ENCODE measurements around the gene TTC33.
A peak's percentile ranks its signal among the peaks of the same experiment; 100 is the strongest.

Gene TTC33

GRCh38 chr5:40681363-40682153 is 74.2 kb downstream of the TTC33 start:
- no peak for DNase-seq (ENCODE audit: low read depth, low spot score)
- no peaks in the 10 kb centered on the region for H3K9me3 ChIP-seq (ENCODE audit: low read depth, low read length)
- H3K36me3 ChIP-seq (ENCODE audit: insufficient read depth, low read length), result no peaks in the 10 kb centered on the region; the same call in 1 of the 2 replicates
- H3K9ac ChIP-seq (ENCODE audit: insufficient read length), result no peak overlapping the region
- no peak overlapping the region for H3K27ac ChIP-seq
- TF ChIP-seq POLR2AphosphoS5 (IDR thresholded peaks at IDR 0.05; ENCODE audit: borderline replicate concordance, low read depth, low read length) (no peak), FOXP2 (optimal IDR thresholded peaks at IDR 0.05; ENCODE audit: control extremely low read depth, extremely low read length, insufficient read depth) (no peak), EZH2 (IDR thresholded peaks at IDR 0.05) (no peak)
- H3K4me3 ChIP-seq, result no peak overlapping the region

GRCh38 chr5:40680741-40681362 is 74.9 kb downstream of the TTC33 start:
- Histone ChIP-seq H3K9me3 (ENCODE audit: low read depth, low read length) (no peaks in the 10 kb centered on the region), H3K27ac (no peak overlapping the region), H3K9ac (ENCODE audit: insufficient read length) (no peak overlapping the region), H3K4me3 (peak overlapping the region; percentile 93), H3K36me3 (ENCODE audit: insufficient read depth, low read length) (no peaks in the 10 kb centered on the region; the same call in 1 of the 2 replicates)
- TF ChIP-seq FOXP2 (optimal IDR thresholded peaks at IDR 0.05; ENCODE audit: control extremely low read depth, extremely low read length, insufficient read depth), result no peak
- no peak for TF ChIP-seq EZH2 (IDR thresholded peaks at IDR 0.05)
- no peak for TF ChIP-seq POLR2AphosphoS5 (IDR thresholded peaks at IDR 0.05; ENCODE audit: borderline replicate concordance, low read depth, low read length)
- DNase-seq (ENCODE audit: low read depth, low spot score), result no peak

GRCh38 chr5:40679913-40680681 is 75.7 kb downstream of the TTC33 start, which contains the start of gene PTGER4:
PTGER4 (plus strand) TSS chr5:40679915; CDS start chr5:40680994, 1,079 bp downstream.
- H3K9ac ChIP-seq (ENCODE audit: insufficient read length), result peak within 1 kb of the TSS; percentile 84
- peak within 1 kb of the TSS; percentile 83 for H3K27ac ChIP-seq
- DNase-seq (ENCODE audit: low read depth, low spot score), result no peak
- H3K4me3 ChIP-seq, result peak within 1 kb of the TSS; percentile 93
- TF ChIP-seq POLR2AphosphoS5 (IDR thresholded peaks at IDR 0.05; ENCODE audit: borderline replicate concordance, low read depth, low read length) (no peak), EZH2 (IDR thresholded peaks at IDR 0.05) (no peak), FOXP2 (optimal IDR thresholded peaks at IDR 0.05; ENCODE audit: control extremely low read depth, extremely low read length, insufficient read depth) (no peak)
- no peaks in the 10 kb centered on the region for H3K9me3 ChIP-seq (ENCODE audit: low read depth, low read length)
- H3K36me3 ChIP-seq (ENCODE audit: insufficient read depth, low read length), result no peaks in the 10 kb centered on the region; the same call in 1 of the 2 replicates

- peak overlapping the region; percentile 84 for H3K9ac ChIP-seq (ENCODE audit: insufficient read length)
- peak overlapping the region; percentile 83 for H3K27ac ChIP-seq
- no peaks in the 10 kb centered on the region for H3K9me3 ChIP-seq (ENCODE audit: low read depth, low read length)
- H3K36me3 ChIP-seq (ENCODE audit: insufficient read depth, low read length), result no peaks in the 10 kb centered on the region; the same call in 1 of the 2 replicates
- DNase-seq (ENCODE audit: low read depth, low spot score), result no peak
- H3K4me3 ChIP-seq, result peak overlapping the region; percentile 93
- peak; percentile 45; the same call in 1 of the 2 replicates for TF ChIP-seq POLR2AphosphoS5 (IDR thresholded peaks at IDR 0.05; ENCODE audit: borderline replicate concordance, low read depth, low read length)
- no peak for TF ChIP-seq EZH2 (IDR thresholded peaks at IDR 0.05)
- TF ChIP-seq FOXP2 (optimal IDR thresholded peaks at IDR 0.05; ENCODE audit: control extremely low read depth, extremely low read length, insufficient read depth), result no peak
These were observed 76.4 kb downstream of the TTC33 start for GRCh38 chr5:40679148-40679912.

- Histone ChIP-seq H3K9me3 (ENCODE audit: low read depth, low read length) (no peaks in the 10 kb centered on the region), H3K9ac (ENCODE audit: insufficient read length) (peak overlapping the region; percentile 84), H3K27ac (peak overlapping the region; percentile 83), H3K36me3 (ENCODE audit: insufficient read depth, low read length) (no peaks in the 10 kb centered on the region; the same call in 1 of the 2 replicates), H3K4me3 (peak overlapping the region; percentile 93)
- no peak for TF ChIP-seq FOXP2 (optimal IDR thresholded peaks at IDR 0.05; ENCODE audit: control extremely low read depth, extremely low read length, insufficient read depth)
- no peak for DNase-seq (ENCODE audit: low read depth, low spot score)
These were observed 77.2 kb downstream of the TTC33 start for GRCh38 chr5:40678460-40679147.

GRCh38 chr5:40678026-40678425 is 77.7 kb downstream of the TTC33 start:
- Histone ChIP-seq H3K9me3 (ENCODE audit: low read depth, low read length) (no peaks in the 10 kb centered on the region), H3K36me3 (ENCODE audit: insufficient read depth, low read length) (no peaks in the 10 kb centered on the region; the same call in 1 of the 2 replicates), H3K4me3 (no peak overlapping the region), H3K9ac (ENCODE audit: insufficient read length) (no peak overlapping the region), H3K27ac (peak overlapping the region; percentile 83; the same call in 1 of the 2 replicates)
- TF ChIP-seq EZH2 (IDR thresholded peaks at IDR 0.05) (no peak), POLR2AphosphoS5 (IDR thresholded peaks at IDR 0.05; ENCODE audit: borderline replicate concordance, low read depth, low read length) (no peak), FOXP2 (optimal IDR thresholded peaks at IDR 0.05; ENCODE audit: control extremely low read depth, extremely low read length, insufficient read depth) (no peak)
- DNase-seq (ENCODE audit: low read depth, low spot score), result no peak

- no peak for DNase-seq (ENCODE audit: low read depth, low spot score)
- Histone ChIP-seq H3K27ac (no peak overlapping the region), H3K9ac (ENCODE audit: insufficient read length) (no peak overlapping the region), H3K9me3 (ENCODE audit: low read depth, low read length) (no peaks in the 10 kb centered on the region), H3K36me3 (ENCODE audit: insufficient read depth, low read length) (no peaks in the 10 kb centered on the region; the same call in 1 of the 2 replicates), H3K4me3 (no peak overlapping the region)
- TF ChIP-seq POLR2AphosphoS5 (IDR thresholded peaks at IDR 0.05; ENCODE audit: borderline replicate concordance, low read depth, low read length) (no peak), FOXP2 (optimal IDR thresholded peaks at IDR 0.05; ENCODE audit: control extremely low read depth, extremely low read length, insufficient read depth) (no peak), EZH2 (IDR thresholded peaks at IDR 0.05) (no peak)
These were observed 78.3 kb downstream of the TTC33 start for GRCh38 chr5:40677456-40677855.

Data from SK-N-MC (cell line).